Psoas muscle (tissue), 8 donors: ENCODE data around the gene KCNJ16. TPM values are rescaled to one million over a fixed set of nuclear protein-coding genes. Genes with fewer than 3 reads are reported as not detected.

Source experiments
- ATAC-seq, 4 donors: fragments of 200-7000 bp; cut with Tn5 transposase; one replicate each; pipeline ENCODE4 v1.9.1; 2020; ENCODE audit warnings: moderate library complexity in 3 of 4, mild to moderate bottlenecking in 2 of 4
- DNase-seq, 2 donors: peaks; one replicate each; pipeline ENCODE4 v3.0.0-alpha.2; 2020
- H3K27ac ChIP-seq: fragments of 200-600 bp; one replicate; pipeline ENCODE4 v1.8.0; 2022
- H3K27me3 ChIP-seq, 3 donors: fragments of 200-600 bp in 1 of 3; one replicate each; pipeline versions ENCODE4 v1.6.1 to v1.8.0; 2013 to 2022; ENCODE audit warnings: low read length in 2 of 3, mild to moderate bottlenecking in 2 of 3, moderate library complexity in 1 of 3; ENCODE audit not compliant: insufficient read depth in 3 of 3
- H3K36me3 ChIP-seq, 2 donors: fragments of 200-600 bp in 1 of 2; one replicate each; pipeline versions ENCODE4 v1.6.1 to v1.8.0; 2013 to 2022; ENCODE audit warnings: low read depth in 1 of 2, mild to moderate bottlenecking in 1 of 2, moderate library complexity in 1 of 2; ENCODE audit not compliant: insufficient read depth in 1 of 2
- H3K4me1 ChIP-seq: fragments of 200-600 bp; one replicate; pipeline ENCODE4 v1.8.0; 2022
- H3K4me3 ChIP-seq: fragments of 200-600 bp; one replicate; pipeline ENCODE4 v1.8.0; 2022; ENCODE audit warnings: mild to moderate bottlenecking
- H3K9me3 ChIP-seq: fragments of 200-600 bp; one replicate; pipeline ENCODE4 v1.8.0; 2022
- CTCF ChIP-seq: fragments of 200-600 bp; IDR thresholded peaks from one replicate; pipeline ENCODE4 v1.8.0; 2022; ENCODE audit warnings: antibody characterized with exemption
- WGBS, 3 donors: extraction: QIAGEN DNeasy Blood & Tissue Kit; methylation state at CpG; one replicate each; pipeline versions ENCODE4 v1.1.6 to v1.1.7; 2013; 5-methylcytosine and 5-hydroxymethylcytosine counted together
- intact Hi-C, 2 donors: fragments of 100-400 bp; cut with DNase I; formaldehyde crosslinking; loops; one replicate each; pipeline versions ENCODE4 v1.11.0 to v1.14.2; 2022
- polyA plus RNA-seq, 3 donors: library from polyadenylated mRNA; stranded (reverse); fragments of 200-250 nt; gene quantifications; one replicate each; pipeline ENCODE4 v1.2.3, GENCODE V29; 2013
- total RNA-seq, 4 donors: library from RNA; stranded (reverse); fragmentation: NEBNext Ultra II Directional in 2 of 4; extraction: Animal tissue kit (Norgen Biotek cat#: 25700) in 2 of 4; gene quantifications; one replicate each; pipeline versions ENCODE4 v1.2.1 to v1.2.4, GENCODE V29; 2021 to 2023
- donor health status: healthy with polysubstance abuse.
- donor health status: DM: no; HTN: no; CAD: no; lungs with moderate emphysema.
- donor health status: Bipolar disorder and iron deficiency.
- donor health status: healthy.
- donor health status: DM: yes; HTN: yes; CAD: no.
- donor health status: DM: no; HTN: no; CAD: no.
- donor health status: DM: no; HTN: no; CAD: no.
- donor health status: DM: yes; HTN: yes; CAD: no.

Gene KCNJ16
- total and polyA plus RNA-seq, 7 donors = 0.04 to 0.27 TPM; not detected in 5

- H3K27ac ChIP-seq = no peak overlapping the region
- no peaks in the 10 kb centered on the region for H3K9me3 ChIP-seq
- no peaks in the 10 kb centered on the region for H3K27me3 ChIP-seq
- no peaks in the 10 kb centered on the region for H3K4me1 ChIP-seq
- no peak overlapping the region for H3K4me3 ChIP-seq
- ATAC-seq = no peak
- intact Hi-C loops = no loop called here
- DNase-seq = no peak
- H3K36me3 ChIP-seq = no peaks in the 10 kb centered on the region
- 97 to 100% (median 100%) methylated on average over 1 of the region's 1 CpG for WGBS, 3 donors
- no peak for TF ChIP-seq CTCF
Observed at GRCh38 chr17:70071620-70072019, 3.4 kb upstream of the KCNJ16 start.

GRCh38 chr17:70072546-70073309 lies 2.3 kb upstream of the KCNJ16 start:
- no peaks in the 10 kb centered on the region for H3K27me3 ChIP-seq
- H3K27ac ChIP-seq = no peak overlapping the region
- intact Hi-C loops = no loop called here
- DNase-seq = no peak
- H3K4me3 ChIP-seq = no peak overlapping the region
- H3K4me1 ChIP-seq = no peaks in the 10 kb centered on the region
- no peak for TF ChIP-seq CTCF
- whole genome bisulfite sequencing, 3 donors = 65 to 73% (median 66%) methylated on average over 5 of the region's 5 CpGs
- ATAC-seq = no peak
- no peaks in the 10 kb centered on the region for H3K9me3 ChIP-seq
- H3K36me3 ChIP-seq = no peaks in the 10 kb centered on the region

GRCh38 chr17:70073310-70073709 lies 1.7 kb upstream of the KCNJ16 start:
- no peak for TF ChIP-seq CTCF
- Histone ChIP-seq H3K4me1 (no peaks in the 10 kb centered on the region), H3K36me3 (no peaks in the 10 kb centered on the region), H3K27ac (no peak overlapping the region), H3K4me3 (no peak overlapping the region), H3K27me3 (no peaks in the 10 kb centered on the region), H3K9me3 (no peaks in the 10 kb centered on the region)
- ATAC-seq (no peak), DNase-seq (no peak)
- WGBS, 3 donors = 92 to 97% (median 93%) methylated on average over 5 of the region's 5 CpGs
- intact Hi-C loops = no loop called here

GRCh38 chr17:70073799-70074198 lies 1.2 kb upstream of the KCNJ16 start:
- no peak overlapping the region for H3K27ac ChIP-seq
- ATAC-seq = no peak
- no peak for DNase-seq
- H3K4me1 ChIP-seq = no peaks in the 10 kb centered on the region
- H3K9me3 ChIP-seq = no peaks in the 10 kb centered on the region
- intact Hi-C loops = no loop called here
- 74 to 81% (median 78%) methylated on average over 3 of the region's 3 CpGs for WGBS, 3 donors
- no peaks in the 10 kb centered on the region for H3K36me3 ChIP-seq
- H3K4me3 ChIP-seq = no peak overlapping the region
- no peak for TF ChIP-seq CTCF
- H3K27me3 ChIP-seq = no peaks in the 10 kb centered on the region
